HFFc6 (cell line): Measurements from ENCODE around the gene USP6NL. TPM values are rescaled to one million over a fixed set of nuclear protein-coding genes. Genes with fewer than 3 reads are reported as not detected.
"Not testable (repeated sequence)": the region's sequence is repeated elsewhere in the genome, so short reads cannot be mapped to it uniquely, and the experiment has no call there.

Experiments used
- DNase-seq: peaks from one replicate; pipeline ENCODE4 v3.0.0-alpha.2; 2018
- H3K27ac Mint-ChIP-seq: 2 replicates; pipeline ENCODE4 v1.8.0; 2020; ENCODE audit warnings: mild to moderate bottlenecking, mixed read lengths
- H3K27me3 Mint-ChIP-seq: 2 replicates; pipeline ENCODE4 v1.8.0; 2021; ENCODE audit warnings: mild to moderate bottlenecking, moderate library complexity, mixed read lengths; ENCODE audit not compliant: insufficient read depth
- H3K36me3 Mint-ChIP-seq: 2 replicates; pipeline ENCODE4 v1.8.0; 2021; ENCODE audit warnings: low read depth, mixed read lengths
- H3K4me1 Mint-ChIP-seq: 2 replicates; pipeline ENCODE4 v1.8.0; 2020; ENCODE audit warnings: low read depth, mixed read lengths
- H3K4me3 Mint-ChIP-seq: 2 replicates; pipeline ENCODE4 v1.8.0; 2020; ENCODE audit warnings: mild to moderate bottlenecking, moderate library complexity, mixed read lengths
- H3K9me3 Mint-ChIP-seq: 2 replicates; pipeline ENCODE4 v1.8.0; 2020; ENCODE audit warnings: mild to moderate bottlenecking, mixed read lengths
- total RNA-seq, 6 experiments: library from RNA; stranded (reverse); fragmentation: NEBNext Ultra II Directional; extraction: Animal tissue kit (Norgen Biotek cat#: 25700); gene quantifications; 2 replicates in 1 of 6; 3 replicates in 5 of 6; pipeline ENCODE4 v1.2.3, GENCODE V29; 2021
- TF ChIP-seq, protein P1 (sequence below): fragments of 200-600 bp; sonication (generic); IDR thresholded peaks from 2 replicates; pipeline ENCODE4 v1.5.0; 2021; ENCODE audit warnings: antibody characterized with exemption, mild to moderate bottlenecking

The USP6NL gene
- total RNA-seq, 6 experiments from 2014 or later, result 9.8 to 13.3 (median 11.8) TPM

DNA sequence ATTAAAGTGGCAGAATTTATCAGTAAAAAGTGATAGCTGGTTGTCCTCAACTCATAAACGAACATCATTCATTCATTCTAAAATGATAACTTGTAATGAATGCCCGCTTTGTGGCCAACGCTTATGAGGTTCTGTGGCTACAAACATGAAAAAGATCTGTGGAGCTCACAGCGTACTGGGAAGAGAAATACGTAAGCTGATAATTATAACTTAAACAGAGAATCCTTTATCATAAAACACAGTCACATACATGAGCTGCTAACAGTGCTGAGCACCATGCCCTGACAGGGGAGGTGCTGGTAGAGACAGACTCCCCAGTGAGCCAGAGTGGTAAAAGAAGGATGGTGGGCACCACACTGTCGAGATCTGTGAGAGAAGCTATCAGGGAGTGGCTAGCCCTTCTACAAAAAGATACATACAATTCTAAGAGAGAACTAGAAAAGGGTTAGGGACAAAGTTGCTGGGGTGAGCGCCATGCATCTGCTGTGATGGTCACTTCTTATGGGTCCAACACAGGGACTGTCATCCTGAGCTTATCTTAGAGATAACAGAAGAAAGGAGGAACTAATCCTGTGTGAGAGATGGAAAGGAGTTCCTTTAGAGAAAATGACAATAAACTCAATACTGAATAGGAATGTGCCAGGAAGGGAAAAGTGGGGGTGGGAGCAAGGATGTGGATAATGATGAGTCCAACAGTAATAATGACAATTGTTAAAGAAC is 106.7 kb downstream of the USP6NL start:
- TF ChIP-seq, protein P1, sequence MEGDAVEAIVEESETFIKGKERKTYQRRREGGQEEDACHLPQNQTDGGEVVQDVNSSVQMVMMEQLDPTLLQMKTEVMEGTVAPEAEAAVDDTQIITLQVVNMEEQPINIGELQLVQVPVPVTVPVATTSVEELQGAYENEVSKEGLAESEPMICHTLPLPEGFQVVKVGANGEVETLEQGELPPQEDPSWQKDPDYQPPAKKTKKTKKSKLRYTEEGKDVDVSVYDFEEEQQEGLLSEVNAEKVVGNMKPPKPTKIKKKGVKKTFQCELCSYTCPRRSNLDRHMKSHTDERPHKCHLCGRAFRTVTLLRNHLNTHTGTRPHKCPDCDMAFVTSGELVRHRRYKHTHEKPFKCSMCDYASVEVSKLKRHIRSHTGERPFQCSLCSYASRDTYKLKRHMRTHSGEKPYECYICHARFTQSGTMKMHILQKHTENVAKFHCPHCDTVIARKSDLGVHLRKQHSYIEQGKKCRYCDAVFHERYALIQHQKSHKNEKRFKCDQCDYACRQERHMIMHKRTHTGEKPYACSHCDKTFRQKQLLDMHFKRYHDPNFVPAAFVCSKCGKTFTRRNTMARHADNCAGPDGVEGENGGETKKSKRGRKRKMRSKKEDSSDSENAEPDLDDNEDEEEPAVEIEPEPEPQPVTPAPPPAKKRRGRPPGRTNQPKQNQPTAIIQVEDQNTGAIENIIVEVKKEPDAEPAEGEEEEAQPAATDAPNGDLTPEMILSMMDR, result no peak
- DNase-seq, result no peak
- no peak overlapping the region for H3K27ac Mint-ChIP-seq

GRCh38 chr10:11501600-11501999 is 109.8 kb downstream of the USP6NL start:
- no peak for DNase-seq
- TF ChIP-seq, protein P1, result no peak
- H3K36me3 Mint-ChIP-seq, result no peaks in the 10 kb centered on the region
- H3K27ac Mint-ChIP-seq, result no peak overlapping the region
- H3K4me1 Mint-ChIP-seq, result peaks cover 6% of the 10 kb centered on the region; the same call in 1 of the 2 replicates
- no peaks in the 10 kb centered on the region; the same call in 1 of the 2 replicates for H3K27me3 Mint-ChIP-seq
- no peak overlapping the region for H3K4me3 Mint-ChIP-seq
- no peaks in the 10 kb centered on the region for H3K9me3 Mint-ChIP-seq

More for the DNA sequence above, 106.7 kb downstream of the USP6NL start:
- Mint-ChIP-seq H3K9me3 (no peaks in the 10 kb centered on the region), H3K27me3 (no peaks in the 10 kb centered on the region), H3K4me1 (peaks cover 6% of the 10 kb centered on the region; the same call in 1 of the 2 replicates), H3K36me3 (no peaks in the 10 kb centered on the region), H3K4me3 (no peak overlapping the region)

DNA sequence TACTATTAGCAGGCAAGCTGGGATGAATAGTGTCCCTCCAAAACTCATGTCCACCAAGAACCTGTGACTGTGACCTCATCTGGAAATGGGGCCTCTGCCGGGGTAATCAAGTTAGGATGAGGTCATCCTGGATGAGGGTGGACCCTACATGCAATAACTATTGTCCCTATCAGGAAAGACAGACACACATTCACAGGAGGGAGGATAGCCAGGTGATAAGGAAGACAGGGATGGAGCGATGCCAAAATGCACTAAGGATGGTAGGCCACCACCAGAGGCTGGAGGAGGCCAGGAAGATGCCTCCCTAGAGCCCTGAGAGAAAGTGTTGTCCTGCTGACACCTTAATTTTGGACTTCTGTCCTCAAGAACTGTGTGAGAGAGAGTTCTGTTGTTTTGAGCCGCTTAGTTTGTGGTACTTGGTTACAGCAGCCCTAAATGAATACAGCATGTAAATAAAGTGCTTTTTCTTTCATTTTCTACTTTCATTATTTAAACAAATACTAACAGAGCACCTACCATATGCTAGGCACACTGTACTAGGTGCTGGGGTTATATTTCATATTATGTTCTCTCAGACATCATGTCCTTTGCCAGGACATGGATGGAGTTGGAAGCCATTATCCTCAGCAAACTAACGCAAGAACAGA is 111.9 kb downstream of the USP6NL start:
- Mint-ChIP-seq H3K4me1 (no peaks in the 10 kb centered on the region), H3K4me3 (no peak overlapping the region), H3K27ac (no peak overlapping the region), H3K9me3 (no peaks in the 10 kb centered on the region), H3K36me3 (no peaks in the 10 kb centered on the region), H3K27me3 (no peaks in the 10 kb centered on the region; the same call in 1 of the 2 replicates)
- TF ChIP-seq, protein P1, result no peak
- no peak for DNase-seq

DNA sequence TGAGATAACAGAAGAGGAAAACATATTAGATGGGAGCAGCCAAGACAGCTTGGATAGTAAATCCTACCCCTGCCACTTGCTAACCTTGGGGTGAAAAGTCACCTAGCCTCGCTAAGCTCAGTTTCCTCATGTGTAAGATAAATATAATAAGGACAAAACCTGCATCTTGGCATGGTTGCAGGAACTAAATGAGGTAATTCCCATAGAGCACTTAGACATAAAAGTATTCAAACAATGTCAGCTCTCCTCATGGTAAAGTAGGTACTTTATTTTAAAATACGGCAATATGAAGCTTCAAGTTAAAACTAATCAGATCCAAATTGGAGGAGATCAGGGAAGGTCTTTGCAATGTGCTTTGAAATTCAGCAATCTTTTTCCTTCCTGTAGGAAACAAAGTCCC is 113.1 kb downstream of the USP6NL start:
- Mint-ChIP-seq H3K4me3 (no peak overlapping the region), H3K36me3 (no peaks in the 10 kb centered on the region), H3K9me3 (no peaks in the 10 kb centered on the region), H3K27ac (no peak overlapping the region), H3K4me1 (no peaks in the 10 kb centered on the region), H3K27me3 (no peaks in the 10 kb centered on the region; the same call in 1 of the 2 replicates)
- TF ChIP-seq, protein P1, result no peak
- no peak for DNase-seq

- H3K4me3 Mint-ChIP-seq, H3K27me3 Mint-ChIP-seq, H3K27ac Mint-ChIP-seq, H3K9me3 Mint-ChIP-seq, H3K4me1 Mint-ChIP-seq, H3K36me3 Mint-ChIP-seq: not testable (repeated sequence)
- peak; percentile 13 for DNase-seq
- TF ChIP-seq, protein P1, result peak; percentile 70
Measured at GRCh38 chr10:11494923-11495322, 116.5 kb downstream of the USP6NL start.
